HG02642 (cell line): ENCODE measurements around the gene ZNF215.
A peak's percentile ranks its signal among the peaks of the same experiment; 100 is the strongest.
"Not testable (repeated sequence)": the region's sequence is repeated elsewhere in the genome, so short reads cannot be mapped to it uniquely, and the experiment has no call there.

Experiments
- ATAC-seq: cut with Tn5 transposase; IDR thresholded peaks from one replicate; pipeline ENCODE4 v1.9.1; 2021; ENCODE audit warnings: mild to moderate bottlenecking; ENCODE audit not compliant: unreplicated experiment, poor library complexity

The ZNF215 gene

GRCh38 chr11:6931146-6931713 lies 5.0 kb downstream of the ZNF215 start:
- no peak for ATAC-seq

DNA sequence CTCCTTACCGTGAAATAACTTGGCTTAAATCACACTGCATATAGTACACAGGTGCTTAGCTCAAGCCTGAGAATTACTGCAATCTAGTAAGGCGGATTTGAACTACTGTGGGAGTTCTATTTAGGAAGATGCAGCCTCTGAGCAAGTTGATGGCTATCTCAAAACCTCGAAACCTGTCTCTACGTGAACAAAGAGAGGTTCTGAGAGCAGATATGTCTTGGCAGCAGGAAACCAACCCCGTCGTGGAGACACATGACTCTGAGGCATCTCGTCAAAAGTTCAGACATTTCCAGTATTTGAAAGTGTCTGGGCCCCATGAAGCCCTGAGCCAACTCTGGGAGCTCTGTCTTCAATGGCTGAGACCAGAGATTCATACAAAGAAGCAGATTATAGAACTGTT lies 5.9 kb downstream of the ZNF215 start:
- ATAC-seq: no peak

DNA sequence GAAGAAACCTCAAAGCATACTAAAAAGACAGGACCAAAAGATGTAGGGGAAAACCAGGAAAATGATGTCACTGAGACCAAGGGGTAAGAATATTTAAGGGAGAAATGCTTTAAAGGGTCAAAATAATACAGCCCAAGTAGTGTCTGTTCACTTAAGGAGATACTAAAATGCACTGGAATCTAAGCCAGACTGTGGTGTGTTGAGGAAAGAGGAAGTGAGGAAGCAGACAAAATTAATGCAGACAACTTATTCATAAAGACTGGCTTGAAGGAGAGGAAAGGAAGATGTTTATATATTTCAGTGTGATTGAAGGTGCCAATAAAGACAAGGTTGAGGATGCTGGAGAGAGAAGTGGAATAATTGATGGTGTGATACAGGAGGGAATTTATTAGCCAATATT lies 15.7 kb downstream of the ZNF215 start:
- no peak for ATAC-seq

GRCh38 chr11:6943131-6943530 lies 16.9 kb downstream of the ZNF215 start:
- no peak for ATAC-seq

DNA sequence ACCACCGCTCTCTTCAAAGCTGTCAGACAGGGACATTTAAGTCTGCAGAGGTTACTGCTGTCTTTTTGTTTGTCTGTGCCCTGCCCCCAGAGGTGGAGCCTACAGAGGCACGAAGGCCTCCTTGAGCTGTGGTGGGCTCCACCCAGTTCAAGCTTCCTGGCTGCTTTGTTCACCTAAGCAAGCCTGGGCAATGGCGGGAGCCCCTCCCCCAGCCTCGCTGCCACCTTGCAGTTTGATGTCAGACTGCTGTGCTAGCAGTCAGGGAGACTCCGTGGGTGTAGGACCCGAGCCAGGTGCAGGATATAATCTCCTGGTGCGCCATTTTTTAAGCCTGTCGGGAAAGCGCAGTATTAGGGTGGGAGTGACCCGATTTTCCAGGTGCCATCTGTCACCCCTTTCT lies 28.0 kb downstream of the ZNF215 start:
- ATAC-seq: not testable (repeated sequence)

GRCh38 chr11:6962141-6962540 lies 35.9 kb downstream of the ZNF215 start:
- ATAC-seq: no peak

DNA sequence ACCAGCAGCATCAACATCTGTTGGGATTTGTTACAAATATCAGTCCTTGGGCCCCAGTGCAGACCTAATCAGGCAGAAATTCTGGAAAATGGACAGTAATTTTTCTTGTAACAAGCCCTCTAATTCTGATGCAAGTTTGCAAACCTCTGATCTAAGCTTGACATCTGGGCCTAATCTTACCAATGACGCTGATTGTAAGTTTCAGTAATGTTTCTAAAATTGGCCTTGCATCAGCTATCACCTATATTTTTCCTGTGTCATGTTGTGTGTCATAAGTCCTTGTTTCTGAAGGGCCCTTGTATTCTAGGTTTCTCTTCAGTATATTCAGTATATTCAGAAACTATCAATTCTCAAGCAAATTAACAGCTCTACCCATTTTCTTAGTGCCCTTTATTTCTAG lies 36.4 kb downstream of the ZNF215 start:
- peak; percentile 67 for ATAC-seq

- no peak for ATAC-seq
Observed at GRCh38 chr11:6968816-6969215, 42.6 kb downstream of the ZNF215 start.

- ATAC-seq: not testable (repeated sequence)
Observed at GRCh38 chr11:6969854-6970253, 43.6 kb downstream of the ZNF215 start.

DNA sequence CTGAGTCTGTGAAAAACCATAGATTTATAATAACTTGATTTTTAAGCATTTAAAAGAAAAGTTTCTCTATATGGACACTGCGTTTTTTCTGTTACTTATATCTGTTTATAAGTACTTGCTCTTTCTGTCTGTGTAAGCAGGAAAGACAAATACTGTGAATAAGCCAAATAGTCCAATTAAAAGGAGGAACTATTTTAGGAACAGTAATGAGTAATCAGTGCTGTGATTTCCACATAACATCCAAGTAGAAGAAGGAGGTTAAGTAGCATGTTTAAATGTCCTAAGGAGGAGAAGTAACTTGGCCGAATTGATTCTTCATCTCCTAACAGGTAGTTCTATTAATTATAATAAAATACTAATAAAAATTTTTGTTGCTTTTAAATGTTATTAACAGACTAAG lies 53.1 kb downstream of the ZNF215 start:
- no peak for ATAC-seq

GRCh38 chr11:6986487-6986886 lies 60.3 kb downstream of the ZNF215 start:
- ATAC-seq: no peak

GRCh38 chr11:6988506-6988905 lies 62.3 kb downstream of the ZNF215 start:
- no peak for ATAC-seq

DNA sequence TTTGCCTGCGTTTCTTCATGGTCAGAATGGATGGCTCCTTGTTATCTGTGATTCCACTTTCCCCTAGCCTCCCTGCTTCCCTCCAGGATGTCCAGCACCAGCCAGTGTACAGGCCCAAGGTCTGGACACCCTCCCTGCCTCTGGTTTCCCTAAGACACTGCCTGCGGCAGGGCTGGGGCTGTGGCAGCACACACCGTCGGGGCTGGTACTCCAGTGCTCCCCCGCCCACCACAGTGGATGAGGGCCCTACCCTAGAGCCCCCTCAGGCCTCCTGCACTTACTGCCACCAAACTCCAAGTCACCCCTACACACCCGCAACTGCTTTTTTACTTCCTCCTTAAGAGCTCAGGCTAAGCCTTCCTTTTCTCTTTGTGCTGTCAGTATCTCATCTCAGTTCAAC lies 65.0 kb downstream of the ZNF215 start:
- ATAC-seq: no peak

GRCh38 chr11:6992026-6992425 lies 65.8 kb downstream of the ZNF215 start:
- no peak for ATAC-seq

DNA sequence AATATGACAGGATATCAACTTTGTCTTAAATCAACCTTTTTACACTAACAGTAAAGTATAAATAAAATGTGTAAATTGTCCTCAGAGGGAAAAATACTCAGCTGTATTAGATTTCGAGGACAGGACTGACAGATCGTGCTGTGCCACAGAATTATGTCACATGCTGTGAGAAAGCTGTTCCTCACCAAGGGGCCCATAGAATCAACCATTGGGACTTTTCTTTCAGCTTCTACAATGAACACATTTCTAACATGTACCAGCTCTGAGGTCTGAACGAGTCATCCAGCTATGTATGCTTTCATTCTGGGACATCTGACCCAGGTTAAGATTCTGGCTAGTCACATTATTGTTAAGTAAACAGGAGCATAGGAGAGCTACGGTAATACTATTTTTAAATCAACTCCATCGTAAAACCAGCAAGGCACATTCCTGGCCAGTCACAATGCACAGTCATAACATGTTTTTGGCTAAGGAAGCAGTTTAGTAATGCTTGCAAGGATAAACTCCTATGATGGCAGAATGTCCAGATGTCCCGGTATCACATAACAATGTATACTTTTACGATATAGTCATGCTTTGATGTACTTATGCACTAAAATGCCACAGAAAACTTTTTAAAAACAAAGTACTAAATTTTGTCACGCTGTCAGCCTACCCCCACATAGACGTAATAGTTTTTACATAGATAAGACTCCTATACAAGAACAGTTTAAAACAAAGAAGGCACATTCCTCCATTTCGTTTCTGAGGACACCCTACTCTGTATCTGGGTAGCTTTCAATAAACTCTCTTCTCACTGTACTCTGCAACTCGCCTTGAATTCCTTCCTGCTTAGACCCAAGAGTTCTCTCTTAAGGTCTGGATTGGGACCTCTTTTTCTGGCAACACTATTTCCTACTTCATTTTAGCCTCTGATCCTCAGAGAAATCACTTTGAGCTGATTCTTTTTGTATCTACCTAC lies 66.5 kb downstream of the ZNF215 start:
- no peak for ATAC-seq

- no peak for ATAC-seq
Observed at GRCh38 chr11:6995703-6996102, 69.5 kb downstream of the ZNF215 start.

GRCh38 chr11:7004482-7004881 lies 78.3 kb downstream of the ZNF215 start:
- no peak for ATAC-seq
